Measurements from ENCODE around the gene QDPR.

DNA sequence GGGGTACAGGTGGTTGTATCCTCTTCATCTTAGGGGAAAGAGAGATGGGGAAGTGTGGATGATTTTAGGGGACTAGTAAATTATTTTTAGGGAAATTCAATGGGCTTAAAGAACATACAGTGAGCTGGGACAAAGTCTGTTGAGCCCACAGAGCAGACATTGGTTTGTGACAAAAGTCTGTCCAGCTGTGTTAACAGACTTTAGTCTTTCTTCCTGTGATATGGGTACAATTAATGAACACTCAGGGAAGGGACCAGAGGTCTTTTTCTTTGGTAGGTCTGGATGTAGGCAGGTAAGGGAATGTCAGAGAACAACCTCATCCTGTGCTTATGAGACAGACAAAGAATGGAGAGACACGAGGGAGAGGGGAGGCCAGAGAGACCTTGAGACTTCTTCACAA, 5.1 kb upstream of the QDPR start:
- TF ChIP-seq, protein P1, sequence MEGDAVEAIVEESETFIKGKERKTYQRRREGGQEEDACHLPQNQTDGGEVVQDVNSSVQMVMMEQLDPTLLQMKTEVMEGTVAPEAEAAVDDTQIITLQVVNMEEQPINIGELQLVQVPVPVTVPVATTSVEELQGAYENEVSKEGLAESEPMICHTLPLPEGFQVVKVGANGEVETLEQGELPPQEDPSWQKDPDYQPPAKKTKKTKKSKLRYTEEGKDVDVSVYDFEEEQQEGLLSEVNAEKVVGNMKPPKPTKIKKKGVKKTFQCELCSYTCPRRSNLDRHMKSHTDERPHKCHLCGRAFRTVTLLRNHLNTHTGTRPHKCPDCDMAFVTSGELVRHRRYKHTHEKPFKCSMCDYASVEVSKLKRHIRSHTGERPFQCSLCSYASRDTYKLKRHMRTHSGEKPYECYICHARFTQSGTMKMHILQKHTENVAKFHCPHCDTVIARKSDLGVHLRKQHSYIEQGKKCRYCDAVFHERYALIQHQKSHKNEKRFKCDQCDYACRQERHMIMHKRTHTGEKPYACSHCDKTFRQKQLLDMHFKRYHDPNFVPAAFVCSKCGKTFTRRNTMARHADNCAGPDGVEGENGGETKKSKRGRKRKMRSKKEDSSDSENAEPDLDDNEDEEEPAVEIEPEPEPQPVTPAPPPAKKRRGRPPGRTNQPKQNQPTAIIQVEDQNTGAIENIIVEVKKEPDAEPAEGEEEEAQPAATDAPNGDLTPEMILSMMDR (IDR thresholded peaks at IDR 0.05) = no peak
- no peak for TF ChIP-seq POLR2A (IDR thresholded peaks at IDR 0.05)

Measured in adrenal gland (tissue), 5 donors.